RWPE2 (cell line): ENCODE measurements around the gene PROX1.

Source experiments
- ATAC-seq: fragments of 200-7000 bp; cut with Tn5 transposase; 3 replicates; pipeline ENCODE4 v1.9.1; 2021; ENCODE audit warnings: low read depth
- DNase-seq: peaks from one replicate; pipeline ENCODE4 v3.0.0-alpha.2; 2020; ENCODE audit warnings: low spot score
- H3K27ac ChIP-seq: fragments of 450-650 bp; 2 replicates; pipeline ENCODE4 v1.5.1; 2017; ENCODE audit warnings: mild to moderate bottlenecking; ENCODE audit not compliant: poor library complexity, severe bottlenecking
- H3K27me3 ChIP-seq: fragments of 250-450 bp; sonication (Bioruptor Pico); 2 replicates; pipeline ENCODE4 v1.5.1; 2021; ENCODE audit warnings: mild to moderate bottlenecking, moderate library complexity; ENCODE audit not compliant: insufficient read depth, poor library complexity, severe bottlenecking
- H3K36me3 ChIP-seq: fragments of 250-450 bp; sonication (Bioruptor Pico); 2 replicates; pipeline ENCODE4 v1.5.1; 2020; ENCODE audit warnings: low read depth, mild to moderate bottlenecking, moderate library complexity
- H3K4me1 ChIP-seq: fragments of 250-450 bp; sonication (Bioruptor Pico); 2 replicates; pipeline ENCODE4 v1.5.1; 2021; ENCODE audit warnings: mild to moderate bottlenecking, moderate library complexity; ENCODE audit not compliant: insufficient read depth, poor library complexity, severe bottlenecking
- H3K4me3 ChIP-seq: fragments of 250-450 bp; sonication (Bioruptor Pico); 2 replicates; pipeline ENCODE4 v1.5.1; 2021; ENCODE audit warnings: mild to moderate bottlenecking, moderate library complexity; ENCODE audit not compliant: severe bottlenecking
- H3K9me3 ChIP-seq: fragments of 250-450 bp; sonication (Bioruptor Pico); 2 replicates; pipeline ENCODE4 v1.5.1; 2021; ENCODE audit warnings: mild to moderate bottlenecking, moderate library complexity; ENCODE audit not compliant: severe bottlenecking
- CTCF ChIP-seq: fragments of 450-650 bp; IDR thresholded peaks from one replicate; pipeline ENCODE4 v1.5.1; 2017; ENCODE audit warnings: mild to moderate bottlenecking, moderate library complexity; ENCODE audit not compliant: poor library complexity, severe bottlenecking

The PROX1 gene

GRCh38 chr1:213969958-213970555 is 17.7 kb upstream of the PROX1 start:
- Histone ChIP-seq H3K9me3 (no peaks in the 10 kb centered on the region), H3K36me3 (no peaks in the 10 kb centered on the region), H3K4me1 (no peaks in the 10 kb centered on the region), H3K27ac (no peak overlapping the region), H3K4me3 (no peak overlapping the region), H3K27me3 (no peaks in the 10 kb centered on the region)
- DNase-seq (no peak), ATAC-seq (no peak)
- no peak for TF ChIP-seq CTCF

GRCh38 chr1:213972141-213972540 is 15.6 kb upstream of the PROX1 start:
- H3K27ac ChIP-seq, result no peak overlapping the region
- no peaks in the 10 kb centered on the region for H3K4me1 ChIP-seq
- no peaks in the 10 kb centered on the region for H3K36me3 ChIP-seq
- no peak for TF ChIP-seq CTCF
- no peak overlapping the region for H3K4me3 ChIP-seq
- DNase-seq, result no peak
- ATAC-seq, result no peak
- H3K9me3 ChIP-seq, result no peaks in the 10 kb centered on the region
- H3K27me3 ChIP-seq, result no peaks in the 10 kb centered on the region

GRCh38 chr1:213973129-213973528 is 14.6 kb upstream of the PROX1 start:
- no peak overlapping the region for H3K4me3 ChIP-seq
- no peaks in the 10 kb centered on the region for H3K27me3 ChIP-seq
- no peaks in the 10 kb centered on the region for H3K4me1 ChIP-seq
- H3K9me3 ChIP-seq, result no peaks in the 10 kb centered on the region
- TF ChIP-seq CTCF, result no peak
- no peak overlapping the region for H3K27ac ChIP-seq
- DNase-seq, result no peak
- no peaks in the 10 kb centered on the region for H3K36me3 ChIP-seq
- ATAC-seq, result no peak

GRCh38 chr1:213976665-213977485 is 10.9 kb upstream of the PROX1 start:
- Histone ChIP-seq H3K27me3 (no peaks in the 10 kb centered on the region), H3K36me3 (no peaks in the 10 kb centered on the region), H3K4me1 (no peaks in the 10 kb centered on the region), H3K9me3 (no peaks in the 10 kb centered on the region), H3K27ac (no peak overlapping the region), H3K4me3 (no peak overlapping the region)
- TF ChIP-seq CTCF, result no peak
- ATAC-seq, result no peak
- no peak for DNase-seq

- Histone ChIP-seq H3K36me3 (no peaks in the 10 kb centered on the region), H3K27ac (no peak overlapping the region), H3K4me3 (no peak overlapping the region), H3K27me3 (peaks cover 2% of the 10 kb centered on the region), H3K4me1 (no peaks in the 10 kb centered on the region), H3K9me3 (no peaks in the 10 kb centered on the region)
- ATAC-seq (no peak), DNase-seq (no peak)
- TF ChIP-seq CTCF, result no peak
Measured at GRCh38 chr1:213977486-213977842, 10.3 kb upstream of the PROX1 start.
